Fibroblast of pulmonary artery (primary cell): Measurements from ENCODE around the gene SBK2.
A peak's percentile ranks its signal among the peaks of the same experiment; 100 is the strongest.

Source experiments
- DNase-seq: peaks from one replicate; pipeline ENCODE4 v3.0.0-alpha.2; 2010; ENCODE audit warnings: low read depth
- H3K4me3 ChIP-seq: replicated peaks from 2 replicates; pipeline ENCODE4 v1.5.1; 2011; ENCODE audit warnings: low read depth, mild to moderate bottlenecking, control low read depth, low read length, moderate library complexity
- CTCF ChIP-seq: IDR thresholded peaks from 2 replicates; pipeline ENCODE4 v1.5.1; 2011; ENCODE audit warnings: mild to moderate bottlenecking, control low read depth, low read length, inconsistent platforms; ENCODE audit errors: missing control alignments

The SBK2 gene

GRCh38 chr19:55483706-55484592 lies 53.0 kb downstream of the SBK2 start:
- TF ChIP-seq CTCF = no peak
- peak overlapping the region; percentile 67 for H3K4me3 ChIP-seq
- no peak for DNase-seq

- TF ChIP-seq CTCF = no peak
- no peak overlapping the region for H3K4me3 ChIP-seq
Measured at GRCh38 chr19:55482967-55483705, 53.8 kb downstream of the SBK2 start.

GRCh38 chr19:55482156-55482961 lies 54.6 kb downstream of the SBK2 start:
- no peak for TF ChIP-seq CTCF
- H3K4me3 ChIP-seq = no peak overlapping the region
- DNase-seq = no peak

More at GRCh38 chr19:55482967-55483705, 53.8 kb downstream of the SBK2 start:
- DNase-seq = no peak

- TF ChIP-seq CTCF = no peak
- no peak for DNase-seq
- H3K4me3 ChIP-seq = no peak overlapping the region
Measured at GRCh38 chr19:55481794-55482155, 55.2 kb downstream of the SBK2 start.

GRCh38 chr19:55481148-55481793 lies 55.7 kb downstream of the SBK2 start:
- no peak overlapping the region for H3K4me3 ChIP-seq
- no peak for TF ChIP-seq CTCF
- no peak for DNase-seq

- no peak for DNase-seq
- no peak overlapping the region for H3K4me3 ChIP-seq
- no peak for TF ChIP-seq CTCF
Measured at GRCh38 chr19:55479451-55480230, 57.3 kb downstream of the SBK2 start.
